Nephron progenitor cell (in vitro differentiated cells): ENCODE measurements around the gene TNNT3.
A peak's percentile ranks its signal among the peaks of the same experiment; 100 is the strongest.

ENCODE experiments used
- DNase-seq: peaks from one replicate; pipeline ENCODE4 v3.0.0; 2021
- H3K27ac Mint-ChIP-seq: 2 replicates; pipeline ENCODE4 v1.8.0; 2021; ENCODE audit warnings: mild to moderate bottlenecking, moderate library complexity, mixed read lengths
- H3K27me3 Mint-ChIP-seq: 2 replicates; pipeline ENCODE4 v1.8.0; 2021; ENCODE audit warnings: mild to moderate bottlenecking, low read depth, mixed read lengths; ENCODE audit not compliant: poor library complexity
- H3K36me3 Mint-ChIP-seq: 2 replicates; pipeline ENCODE4 v1.8.0; 2021; ENCODE audit warnings: low read depth, mixed read lengths
- H3K4me1 Mint-ChIP-seq: 2 replicates; pipeline ENCODE4 v1.8.0; 2021; ENCODE audit warnings: mixed read lengths
- H3K4me3 Mint-ChIP-seq: 2 replicates; pipeline ENCODE4 v1.8.0; 2021; ENCODE audit warnings: mild to moderate bottlenecking, moderate library complexity, mixed read lengths
- H3K9me3 Mint-ChIP-seq: 2 replicates; pipeline ENCODE4 v1.8.0; 2021; ENCODE audit warnings: mild to moderate bottlenecking, moderate library complexity, mixed read lengths
- CTCF ChIP-seq: fragments of 200-600 bp; sonication (generic); IDR thresholded peaks from 2 replicates; pipeline ENCODE4 v1.5.0; 2021; ENCODE audit warnings: antibody characterized with exemption

The TNNT3 gene

DNA sequence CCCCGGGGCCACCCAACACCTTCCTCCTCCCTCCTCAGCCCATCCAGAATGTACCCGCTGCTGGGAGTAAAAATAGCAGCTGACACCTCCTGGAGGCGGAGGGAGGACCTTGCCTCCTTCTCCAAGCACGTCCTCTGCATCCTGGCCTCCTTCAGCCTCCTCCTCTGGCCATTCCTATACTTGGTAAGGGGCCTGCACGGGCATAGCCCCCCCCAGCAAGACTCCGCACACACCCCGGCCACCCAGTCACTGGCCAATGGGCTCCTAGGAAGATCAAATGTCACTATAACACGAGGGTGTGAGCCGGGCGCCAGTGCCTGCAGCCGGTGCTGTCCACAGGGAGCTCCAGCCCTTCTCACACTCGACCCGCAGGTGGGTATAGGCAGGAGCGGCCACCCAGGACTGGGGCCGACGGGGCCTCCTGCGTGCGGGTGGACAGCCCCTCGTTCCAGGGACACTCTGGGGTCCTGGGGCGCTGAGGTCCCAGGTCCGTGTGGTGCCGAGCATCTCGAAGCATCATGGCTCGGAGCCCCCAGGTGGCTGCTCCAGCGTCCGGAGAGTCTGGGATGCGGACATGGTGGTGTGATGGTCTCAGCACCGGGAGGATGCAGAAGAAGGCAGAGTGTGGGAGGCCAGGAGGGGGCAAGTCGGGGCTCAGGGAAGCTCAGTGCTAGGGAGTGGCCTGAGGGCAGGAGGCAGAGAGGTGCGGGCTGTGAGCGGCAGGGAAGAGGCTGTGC, at the start of gene TNNT3:
Gene TNNT3 (plus strand): TSS at position 313 of the 737 bp plus-strand sequence. CDS start 3,172 bp downstream, outside the sequence.
- no peak for TF ChIP-seq CTCF
- peaks cover 7% of the 10 kb centered on the region for H3K27me3 Mint-ChIP-seq
- no peak for DNase-seq
- H3K36me3 Mint-ChIP-seq: no peaks in the 10 kb centered on the region
- no peak within 1 kb of the TSS for H3K4me3 Mint-ChIP-seq
- H3K9me3 Mint-ChIP-seq: no peaks in the 10 kb centered on the region
- no peak within 1 kb of the TSS for H3K27ac Mint-ChIP-seq
- H3K4me1 Mint-ChIP-seq: peaks cover 41% of the 10 kb centered on the region

- DNase-seq: no peak
- no peaks in the 10 kb centered on the region for H3K36me3 Mint-ChIP-seq
- peaks cover 43% of the 10 kb centered on the region for H3K4me1 Mint-ChIP-seq
- peaks cover 30% of the 10 kb centered on the region for H3K27me3 Mint-ChIP-seq
- no peak overlapping the region for H3K27ac Mint-ChIP-seq
- TF ChIP-seq CTCF: no peak
- no peak overlapping the region for H3K4me3 Mint-ChIP-seq
- no peaks in the 10 kb centered on the region for H3K9me3 Mint-ChIP-seq
These were observed 49.2 kb upstream of the TNNT3 start for GRCh38 chr11:1870326-1870696.

DNA sequence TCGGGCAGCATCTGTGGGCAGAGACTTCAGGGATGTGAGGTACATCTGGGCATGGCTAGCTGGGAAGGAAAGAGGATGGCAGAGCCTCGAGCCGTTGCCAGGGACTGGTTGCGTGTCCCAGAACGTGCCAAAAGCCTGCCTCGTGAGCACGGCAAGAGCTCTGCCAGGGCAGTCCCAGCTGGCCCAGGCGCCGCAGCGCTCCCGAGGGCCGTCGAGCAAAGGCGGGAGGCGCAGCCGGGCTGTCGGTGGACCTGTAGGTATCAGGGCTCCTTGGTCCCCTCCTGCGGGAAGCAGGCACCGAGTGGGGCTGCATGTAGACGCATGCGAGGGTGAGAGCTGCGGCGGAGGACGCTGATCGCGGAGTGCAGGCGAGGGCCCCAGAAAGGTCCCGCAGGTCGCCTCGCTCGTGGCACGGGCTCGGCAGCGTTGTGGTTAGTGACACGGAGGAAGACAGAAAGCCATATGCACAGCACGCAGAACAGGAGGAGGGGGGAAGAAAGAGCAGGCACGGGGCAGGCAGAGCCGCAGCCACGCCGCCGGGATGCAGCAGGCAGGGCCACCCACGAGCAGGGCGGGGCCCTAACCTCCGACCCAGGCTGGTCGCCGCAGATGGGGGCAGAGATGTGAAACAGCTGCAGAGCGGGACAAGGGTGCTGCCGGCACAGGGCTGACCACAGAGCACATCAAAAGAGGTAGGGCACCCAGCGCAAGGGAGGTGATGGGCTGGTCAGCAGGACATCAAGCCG, 48.6 kb upstream of the TNNT3 start:
- Mint-ChIP-seq H3K4me1 (peaks cover 41% of the 10 kb centered on the region), H3K4me3 (no peak overlapping the region), H3K27me3 (peaks cover 27% of the 10 kb centered on the region), H3K36me3 (no peaks in the 10 kb centered on the region), H3K9me3 (no peaks in the 10 kb centered on the region), H3K27ac (no peak overlapping the region)
- no peak for TF ChIP-seq CTCF
- DNase-seq: peak; percentile 36

GRCh38 chr11:1871531-1871930, 48.0 kb upstream of the TNNT3 start:
- Mint-ChIP-seq H3K4me3 (no peak overlapping the region), H3K27me3 (peaks cover 28% of the 10 kb centered on the region), H3K27ac (no peak overlapping the region), H3K4me1 (peaks cover 44% of the 10 kb centered on the region), H3K36me3 (no peaks in the 10 kb centered on the region), H3K9me3 (no peaks in the 10 kb centered on the region)
- no peak for DNase-seq
- no peak for TF ChIP-seq CTCF

GRCh38 chr11:1872267-1872985, 47.1 kb upstream of the TNNT3 start:
- Mint-ChIP-seq H3K27ac (no peak overlapping the region), H3K36me3 (no peaks in the 10 kb centered on the region), H3K4me3 (no peak overlapping the region), H3K9me3 (no peaks in the 10 kb centered on the region), H3K4me1 (peaks cover 46% of the 10 kb centered on the region), H3K27me3 (peaks cover 30% of the 10 kb centered on the region)
- DNase-seq: no peak
- TF ChIP-seq CTCF: no peak
